Measurements from ENCODE around the gene PHYKPL.

Gene PHYKPL

DNA sequence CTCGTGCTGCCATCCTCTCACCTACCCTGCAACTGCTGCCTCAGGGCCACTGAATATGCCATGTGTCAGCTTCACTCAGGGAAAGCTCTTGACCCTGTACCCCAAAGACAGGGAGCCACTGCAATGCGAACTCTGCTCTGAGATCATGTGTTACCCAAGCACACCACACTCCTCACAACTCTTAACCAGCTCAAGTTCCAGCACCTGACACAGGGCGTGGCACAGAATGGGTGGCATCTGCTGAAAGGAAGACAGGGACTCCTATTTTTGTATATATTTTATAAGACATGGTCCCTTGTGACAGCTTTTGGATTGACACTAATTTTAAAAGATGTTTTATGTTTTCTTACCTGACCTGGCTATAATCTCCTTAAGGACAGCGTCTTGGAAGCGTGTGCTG, 10.7 kb downstream of the PHYKPL start:
- DNase-seq, result no peak

DNA sequence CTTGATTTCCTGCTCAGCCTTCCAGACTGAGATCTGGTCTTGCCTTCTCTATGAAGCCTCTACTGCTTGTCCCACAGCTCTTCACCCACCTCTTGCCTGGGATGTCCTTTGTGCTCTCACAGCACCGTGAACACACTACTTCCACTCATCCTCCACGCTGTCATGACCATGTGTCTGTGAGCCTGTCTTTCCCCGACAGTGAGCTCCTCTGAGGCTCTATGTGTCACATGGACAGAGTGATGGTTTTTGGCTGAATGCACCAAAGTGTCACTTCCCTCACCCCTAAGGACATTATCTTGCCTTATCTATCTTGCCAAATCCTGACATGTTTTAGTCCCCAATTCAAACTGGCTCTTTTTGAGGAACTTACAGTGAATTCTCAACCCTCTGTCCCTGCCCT, 11.3 kb downstream of the PHYKPL start:
- DNase-seq, result no peak

DNA sequence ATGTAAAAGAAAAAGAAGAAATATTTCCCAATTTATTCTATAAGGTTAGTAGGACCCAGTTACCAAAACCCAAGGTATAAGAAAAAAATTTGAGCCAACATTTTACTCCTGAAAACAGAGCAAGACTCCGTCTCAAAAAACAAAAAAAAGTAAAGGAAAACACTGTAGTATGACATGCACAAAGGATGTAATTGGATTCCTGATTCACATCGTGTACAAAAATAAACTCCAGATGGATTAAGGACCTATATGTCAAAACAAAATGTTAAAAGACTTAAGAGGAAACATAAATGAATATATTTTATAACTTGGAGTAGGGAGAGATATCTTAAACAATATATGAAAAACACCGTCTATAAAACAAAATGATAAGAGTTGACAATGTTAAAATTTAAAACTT, 13.8 kb downstream of the PHYKPL start:
- DNase-seq, result no peak

DNA sequence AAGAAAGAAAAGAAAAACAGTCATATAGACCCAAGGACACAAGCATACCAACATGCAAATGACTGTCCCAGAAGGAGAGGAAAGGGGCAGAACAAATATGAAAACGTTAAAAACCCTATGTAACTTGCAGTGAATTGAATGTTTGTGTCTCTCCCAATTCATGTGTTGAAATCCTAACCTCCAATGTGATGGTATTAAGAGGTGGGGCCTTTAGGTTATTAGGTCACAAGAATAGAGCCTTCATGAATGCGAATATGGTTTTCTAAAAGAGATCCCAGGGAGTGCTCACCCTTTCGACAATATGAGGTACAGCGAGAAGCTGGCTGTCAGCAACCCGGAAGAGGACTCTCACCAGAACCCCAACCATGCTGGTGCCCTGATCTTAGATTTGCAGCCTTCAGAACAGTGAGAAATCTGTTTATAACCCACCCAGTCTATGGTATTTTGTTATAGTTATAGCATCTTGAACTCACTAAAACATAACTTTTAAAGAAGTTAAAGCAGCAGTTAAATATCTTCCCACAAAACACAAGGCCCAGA, 14.3 kb downstream of the PHYKPL start:
- no peak for DNase-seq

DNA sequence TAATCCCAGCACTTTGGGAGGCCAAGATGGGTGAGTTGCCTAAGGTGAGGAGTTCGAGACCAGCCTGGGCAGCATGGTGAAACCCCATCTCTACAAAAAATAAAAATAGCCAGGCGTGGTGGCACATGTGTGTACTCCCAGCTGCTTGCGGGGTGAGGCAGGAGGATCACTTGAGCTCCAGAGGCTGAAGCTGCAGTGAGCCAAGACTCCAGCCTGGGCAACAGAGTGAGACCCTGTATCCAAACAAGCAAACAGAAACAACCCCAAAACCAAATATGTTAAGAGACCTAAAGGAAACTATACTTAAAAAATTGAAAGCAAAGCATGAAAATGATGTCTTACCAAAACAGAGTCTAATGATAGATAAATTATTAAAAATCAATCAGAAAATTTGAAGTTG, 15.8 kb downstream of the PHYKPL start:
- DNase-seq, result no peak

DNA sequence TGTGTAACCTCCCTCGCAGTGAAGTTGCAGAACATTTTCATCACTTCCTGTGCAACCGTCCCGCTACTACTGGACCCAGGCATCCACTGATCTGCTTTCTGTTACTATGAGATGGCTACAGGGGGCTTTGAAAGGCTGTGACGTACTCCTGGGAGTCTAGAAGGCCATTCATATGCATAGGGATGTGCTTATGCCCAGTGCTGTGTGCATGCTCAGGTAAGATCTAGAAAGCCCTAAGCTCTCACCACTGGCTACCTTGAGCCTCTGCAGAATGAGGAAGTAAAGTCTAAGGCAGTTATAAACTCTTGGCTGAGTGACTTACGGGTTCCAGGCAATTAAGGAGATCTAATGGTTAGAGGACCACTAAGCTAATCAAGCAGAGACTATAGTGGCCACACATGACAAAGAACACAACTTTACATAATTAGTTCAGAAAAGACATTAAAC, 16.5 kb downstream of the PHYKPL start:
- no peak for DNase-seq

DNA sequence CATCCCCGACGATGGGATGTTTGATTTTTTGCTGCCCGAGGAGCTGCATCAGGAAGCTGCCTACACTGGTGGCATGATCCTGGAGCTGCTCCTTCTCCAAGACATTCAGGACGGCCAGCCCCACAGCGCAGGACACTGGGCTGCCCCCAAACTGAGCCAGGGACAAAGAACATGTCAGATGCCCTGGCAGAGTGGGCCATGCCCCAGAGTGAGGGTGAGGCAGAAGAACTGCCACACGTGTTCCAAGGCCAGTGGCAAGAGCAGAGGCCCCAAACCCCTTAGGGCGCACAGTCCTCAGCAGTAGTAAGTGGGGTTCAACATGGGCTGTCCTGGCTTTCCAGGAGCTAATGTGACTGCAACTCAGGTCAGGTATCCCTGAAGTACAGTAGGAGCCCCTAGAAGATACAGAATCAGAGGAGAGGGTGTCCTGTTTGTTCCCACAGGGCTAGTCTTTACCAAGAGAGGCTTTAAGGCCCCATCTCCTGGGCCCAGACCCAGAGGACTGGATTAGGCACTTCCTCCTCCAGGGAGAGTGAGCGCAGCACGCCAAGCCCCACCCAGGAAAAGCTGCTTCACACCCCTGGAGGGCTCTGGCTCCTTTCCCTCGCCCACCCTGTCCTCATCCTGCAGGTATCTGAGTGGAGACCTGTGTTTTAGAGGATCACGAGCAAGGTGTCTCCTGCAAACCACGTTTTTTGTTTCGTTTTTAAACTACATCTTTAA, 17.2 kb downstream of the PHYKPL start:
- DNase-seq, result no peak

DNA sequence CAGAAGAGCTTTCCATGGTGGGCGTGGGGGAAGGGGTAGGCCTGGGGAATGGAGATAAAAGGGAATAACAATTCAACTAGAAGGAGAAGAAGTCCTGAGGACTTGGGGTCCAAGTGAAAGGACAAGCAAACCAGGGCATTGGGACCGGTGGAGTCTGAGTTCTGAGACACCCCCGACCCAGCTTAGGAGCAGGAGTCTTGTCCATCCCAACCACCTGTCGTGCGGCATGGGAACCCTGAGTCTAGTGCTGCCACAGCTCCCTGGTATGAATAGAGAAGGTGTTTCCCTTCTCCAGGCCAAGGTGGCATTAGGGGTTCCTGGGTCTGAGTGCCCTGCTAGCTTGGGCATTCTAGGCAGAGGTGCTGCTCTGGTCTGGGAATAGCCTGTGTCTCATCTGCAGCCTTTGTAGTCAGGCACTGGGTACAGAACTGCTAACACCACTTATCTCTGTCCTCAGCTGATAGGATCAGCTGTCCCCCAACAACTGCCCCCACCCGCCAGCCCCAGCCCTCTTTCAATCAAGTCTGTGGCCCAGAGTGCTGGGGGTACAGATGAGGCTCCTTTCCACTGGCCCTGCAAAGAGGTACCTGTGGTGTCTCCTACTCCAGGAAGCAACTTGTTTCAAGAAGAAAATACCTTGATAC, 18.3 kb downstream of the PHYKPL start:
- no peak for DNase-seq

DNA sequence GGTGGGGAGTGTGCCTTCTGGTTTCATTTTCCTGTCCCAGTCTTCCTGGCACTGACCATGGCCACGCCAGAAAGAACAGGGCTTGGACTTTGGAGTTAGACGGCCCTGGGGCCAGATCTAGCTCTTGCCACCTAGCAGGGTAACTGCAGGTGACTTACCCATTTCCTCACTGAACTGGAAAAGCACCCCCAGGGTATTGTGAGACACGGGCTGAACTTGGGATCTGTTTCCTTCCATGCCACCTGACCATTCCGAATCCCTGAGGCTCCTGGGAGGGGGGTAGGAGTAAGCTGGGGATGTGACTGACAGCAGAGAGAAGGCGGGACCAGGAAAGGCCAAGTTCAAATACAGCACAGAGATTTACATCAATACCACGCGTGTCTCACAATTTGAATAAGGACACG, 18.9 kb downstream of the PHYKPL start:
- DNase-seq, result no peak

DNA sequence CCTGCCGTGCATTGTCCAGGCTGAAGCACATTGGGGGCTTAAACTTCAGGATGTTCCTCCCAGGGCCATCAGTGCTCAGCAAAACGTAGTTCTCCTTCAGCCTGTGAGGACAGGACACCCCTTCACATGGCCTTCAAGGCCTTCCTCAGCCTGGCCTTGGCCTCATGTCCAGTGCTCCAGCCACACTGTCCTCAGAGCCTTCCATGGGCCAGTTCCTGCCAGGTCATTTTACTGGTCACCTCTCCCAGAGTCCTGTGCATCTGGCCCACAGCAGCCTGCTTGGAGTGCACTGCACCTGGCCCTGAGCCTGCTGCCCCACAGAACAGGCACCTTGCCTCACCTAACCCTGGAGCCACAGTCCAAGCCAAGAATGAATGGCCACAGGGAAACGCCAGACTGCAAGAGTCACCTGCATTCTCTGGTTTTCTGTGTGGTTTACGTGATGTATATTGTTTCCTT, 19.6 kb downstream of the PHYKPL start:
- no peak for DNase-seq

DNA sequence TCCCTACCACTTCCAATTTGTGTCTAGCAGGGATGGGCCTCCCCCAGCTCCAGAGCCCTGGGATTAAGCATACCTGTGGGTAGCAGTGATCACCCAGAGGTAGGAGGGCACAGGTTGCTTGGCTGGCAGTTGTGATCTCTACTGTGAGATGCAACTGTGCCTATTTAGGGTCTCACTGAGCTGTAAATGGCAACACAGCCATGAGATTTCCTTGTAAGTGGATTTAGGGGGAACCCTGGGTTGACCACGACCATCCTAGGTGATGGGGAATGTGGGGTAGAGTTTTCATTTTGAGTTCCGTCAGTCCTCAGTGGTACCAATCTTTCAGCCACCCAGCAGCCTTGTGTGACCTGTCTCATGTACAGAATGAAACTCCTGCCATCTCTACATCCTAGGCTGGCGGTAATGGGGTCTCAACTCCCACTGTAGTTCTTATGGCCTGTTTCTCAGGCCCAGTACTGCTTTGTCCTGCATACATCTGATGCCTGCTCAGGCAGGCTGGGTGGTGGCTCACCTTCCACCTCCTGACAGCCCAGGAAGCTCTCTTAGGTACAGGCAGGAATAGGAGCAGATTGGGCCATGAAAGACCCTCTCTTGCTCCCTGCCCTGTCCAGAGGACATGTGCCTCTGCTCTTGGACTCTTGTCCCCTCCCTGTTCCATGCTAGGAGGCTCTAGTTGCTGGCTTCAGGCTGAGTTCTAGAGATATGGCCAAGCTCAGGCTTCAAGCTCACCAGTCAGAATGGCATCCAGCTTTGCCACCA, 20.2 kb downstream of the PHYKPL start:
- no peak for DNase-seq

DNA sequence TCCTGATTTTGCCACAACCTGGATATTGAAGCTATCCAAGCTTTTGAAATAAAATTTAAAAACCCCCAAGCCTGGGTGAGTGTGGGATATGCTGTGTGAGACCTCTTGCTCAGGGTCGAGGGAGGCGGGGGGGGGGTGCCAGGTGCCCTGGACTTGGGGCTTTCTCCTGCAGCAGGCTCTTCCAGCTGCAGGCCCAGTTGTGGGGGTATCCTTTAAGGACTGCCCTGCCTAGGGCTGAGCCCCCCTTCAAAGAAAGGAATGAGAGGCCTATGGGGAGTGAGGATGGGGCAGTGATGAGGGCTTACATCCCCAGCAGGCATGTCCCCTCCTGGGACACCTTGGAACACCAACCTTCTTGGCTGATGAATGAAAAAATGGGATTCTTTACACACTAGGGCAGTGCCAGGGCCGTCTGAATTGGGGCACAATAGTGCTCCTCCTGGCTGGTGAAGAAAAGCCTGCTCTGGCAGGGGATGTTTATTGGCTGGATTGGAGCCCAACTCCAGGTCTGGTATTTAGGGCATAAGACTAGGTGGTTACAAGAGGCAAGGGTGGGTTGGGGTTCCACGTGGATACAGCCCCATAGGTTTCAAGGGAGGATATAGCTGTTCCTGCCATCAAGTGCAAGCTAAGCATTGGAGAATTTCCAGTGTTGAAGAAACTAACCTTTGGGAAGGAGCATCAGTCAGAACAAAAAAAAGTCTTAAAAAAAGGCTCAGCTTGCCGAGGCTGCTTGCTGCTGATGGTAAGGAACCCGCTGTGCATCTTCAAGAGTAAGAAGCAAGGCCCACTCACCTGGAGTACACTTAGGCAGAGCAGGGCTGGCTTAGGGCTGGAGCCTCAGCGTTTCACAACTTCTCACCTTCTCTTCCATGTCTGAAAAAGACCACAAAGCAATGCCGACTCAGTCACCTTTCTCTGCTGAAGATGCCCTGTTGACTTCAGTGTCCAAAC, 21.2 kb downstream of the PHYKPL start:
- DNase-seq, result no peak

DNA sequence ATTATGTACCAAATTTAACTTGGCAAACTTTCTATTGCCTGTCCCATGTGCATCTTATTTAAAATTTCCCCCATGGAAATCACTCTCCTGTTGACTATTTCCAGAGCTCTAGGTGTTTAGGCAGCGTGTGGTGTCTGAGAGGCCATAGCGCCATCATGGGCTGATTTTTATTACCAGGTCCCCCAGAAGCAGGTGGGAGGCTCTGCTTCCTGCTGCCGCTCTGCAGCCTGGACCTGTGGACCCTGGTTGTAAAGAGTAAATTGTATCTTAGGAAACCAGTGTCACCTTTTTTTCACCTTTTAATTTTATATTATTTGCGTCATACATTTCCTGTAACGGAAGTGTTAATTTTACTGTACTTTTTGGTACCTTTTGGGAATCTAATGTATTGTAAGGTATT, 21.9 kb downstream of the PHYKPL start:
- DNase-seq, result no peak

DNA sequence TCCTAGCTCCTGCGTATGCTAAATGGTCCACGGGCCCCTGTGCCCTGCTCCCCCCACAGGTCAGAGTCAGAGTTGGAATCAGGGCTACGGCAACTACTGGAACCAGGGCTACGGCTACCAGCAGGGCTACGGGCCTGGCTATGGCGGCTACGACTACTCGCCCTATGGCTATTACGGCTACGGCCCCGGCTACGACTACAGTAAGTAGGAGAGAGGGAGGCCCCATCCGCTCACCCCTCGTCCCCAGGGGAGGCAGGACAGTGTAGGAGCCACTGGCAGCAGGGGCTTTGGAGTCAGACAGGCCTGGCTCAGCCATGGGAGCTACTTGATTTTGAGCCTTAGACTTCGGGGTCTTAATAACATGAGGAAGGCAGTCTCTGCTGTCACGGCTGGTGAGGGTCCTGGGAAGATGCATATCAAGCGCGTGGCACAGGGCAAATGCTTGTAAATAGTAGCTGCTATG, 22.5 kb downstream of the PHYKPL start:
- no peak for DNase-seq

DNA sequence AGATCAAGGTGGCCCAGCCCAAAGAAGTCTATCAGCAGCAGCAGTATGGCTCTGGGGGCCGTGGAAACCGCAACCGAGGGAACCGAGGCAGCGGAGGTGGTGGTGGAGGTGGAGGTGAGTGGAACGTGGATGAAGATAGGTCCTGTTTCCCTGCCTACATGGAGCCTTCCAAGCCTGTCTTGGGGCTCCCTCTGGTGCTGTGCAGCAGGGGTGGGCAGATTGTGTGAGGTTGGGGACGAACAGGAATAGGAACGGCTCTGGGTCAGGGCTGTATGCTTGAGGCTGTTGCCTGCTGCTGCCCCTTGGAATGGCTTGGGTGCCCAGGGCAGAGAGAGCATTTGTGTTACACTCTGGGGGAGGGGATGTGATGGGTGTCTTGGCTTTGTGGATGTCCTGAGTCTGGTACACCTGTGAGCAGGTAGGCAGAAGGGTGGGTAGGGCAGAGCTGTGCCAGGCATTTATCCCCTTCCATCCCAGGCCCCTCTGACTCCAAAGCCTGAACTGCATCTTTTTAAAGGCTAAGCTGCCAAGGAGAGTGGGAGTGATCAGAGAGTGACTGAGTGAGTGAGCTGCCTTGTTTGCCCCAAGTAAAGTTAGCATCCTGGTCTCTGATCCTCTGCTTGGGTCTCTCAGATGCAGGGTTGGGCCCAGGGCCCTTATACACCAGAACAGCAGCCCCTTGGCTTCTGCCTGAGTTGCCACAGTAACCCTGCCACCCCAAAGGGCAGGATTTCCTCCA, 23.1 kb downstream of the PHYKPL start:
- DNase-seq, result no peak

DNA sequence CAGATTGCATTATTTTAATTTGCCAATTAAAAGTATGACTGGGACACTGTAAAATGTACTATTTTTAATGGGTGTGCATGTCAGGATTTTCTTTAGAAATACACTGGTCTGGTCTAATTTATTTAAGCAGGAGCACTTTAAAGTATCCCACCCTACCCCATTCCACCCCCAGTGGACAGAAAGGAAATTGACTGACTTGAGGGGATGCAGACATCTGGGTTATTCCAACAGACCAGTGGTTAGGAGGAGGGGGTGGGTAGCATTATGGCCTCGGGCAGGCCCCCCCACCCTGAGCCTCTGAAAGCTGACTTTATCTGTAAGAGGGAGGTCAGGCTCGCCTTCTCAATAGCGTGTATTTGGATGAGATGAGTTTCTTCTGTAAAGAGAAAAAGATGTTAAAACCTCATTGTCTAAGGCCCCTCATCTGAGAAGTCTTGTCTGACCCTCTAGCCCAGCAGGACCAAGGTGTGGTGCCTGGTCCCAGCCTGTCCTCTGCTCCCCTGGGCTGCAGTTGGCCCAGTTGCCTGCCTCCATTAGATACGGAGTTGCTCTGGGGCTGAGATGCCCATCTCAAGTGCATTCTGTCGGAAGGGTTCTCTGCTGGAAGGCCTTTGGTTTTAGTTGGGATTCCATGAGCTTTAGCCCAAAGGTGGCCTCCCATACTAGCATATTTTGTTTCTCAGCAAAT, 23.9 kb downstream of the PHYKPL start:
- no peak for DNase-seq

DNA sequence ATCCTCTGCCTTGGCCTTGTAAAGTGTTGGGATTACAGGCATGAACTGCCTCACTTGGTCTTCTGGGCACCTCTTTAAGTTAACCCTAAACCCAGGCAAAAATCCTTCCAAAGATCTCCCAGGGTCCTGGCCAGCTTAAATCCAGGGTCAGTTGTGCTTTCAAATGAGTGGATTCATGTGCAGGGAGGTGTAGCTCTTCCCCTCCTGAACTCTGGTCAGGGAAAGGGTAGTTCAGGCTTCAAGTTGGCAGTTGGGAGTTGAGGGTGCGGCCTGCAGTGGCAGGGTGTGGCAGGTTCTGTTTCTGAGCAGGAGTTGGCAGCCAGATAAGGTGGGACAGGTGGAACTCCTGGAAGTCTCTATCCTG, 24.7 kb downstream of the PHYKPL start:
- DNase-seq, result no peak

DNA sequence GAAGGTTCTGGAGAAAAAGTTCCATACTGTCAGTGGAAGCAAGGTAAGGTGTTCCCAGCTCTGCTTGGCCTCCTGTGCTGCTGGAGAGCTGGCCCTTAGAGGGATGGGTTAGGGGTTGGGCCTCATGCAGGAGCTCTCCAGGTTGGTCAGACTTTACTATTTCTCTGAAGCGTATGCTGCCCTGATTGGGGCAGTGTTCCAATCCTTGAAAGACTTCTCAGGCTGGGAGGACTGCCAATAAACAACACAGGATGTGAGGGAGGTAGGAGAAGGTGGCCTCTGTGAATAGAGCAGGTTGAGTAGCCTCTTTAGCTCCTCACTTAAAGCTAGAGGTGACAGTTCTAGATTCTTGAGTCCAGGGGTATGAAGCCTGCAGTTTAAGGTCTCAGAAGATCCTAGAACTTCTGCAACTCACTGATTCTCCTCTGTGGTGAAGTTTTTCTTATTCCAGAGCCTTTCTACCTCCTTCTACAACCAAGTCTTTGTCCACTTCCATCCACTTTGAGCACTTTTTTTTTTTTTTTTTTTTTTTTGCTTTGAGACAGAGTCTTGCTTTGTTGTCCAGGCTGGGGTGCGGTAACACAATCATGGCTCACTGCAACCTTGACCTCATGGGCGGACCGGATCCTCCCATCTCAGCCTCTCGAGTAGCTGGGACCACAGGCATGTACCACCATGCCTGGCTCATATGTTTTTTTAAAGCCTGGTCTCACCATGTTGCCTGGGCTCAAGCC, 25.3 kb downstream of the PHYKPL start:
- no peak for DNase-seq

DNA sequence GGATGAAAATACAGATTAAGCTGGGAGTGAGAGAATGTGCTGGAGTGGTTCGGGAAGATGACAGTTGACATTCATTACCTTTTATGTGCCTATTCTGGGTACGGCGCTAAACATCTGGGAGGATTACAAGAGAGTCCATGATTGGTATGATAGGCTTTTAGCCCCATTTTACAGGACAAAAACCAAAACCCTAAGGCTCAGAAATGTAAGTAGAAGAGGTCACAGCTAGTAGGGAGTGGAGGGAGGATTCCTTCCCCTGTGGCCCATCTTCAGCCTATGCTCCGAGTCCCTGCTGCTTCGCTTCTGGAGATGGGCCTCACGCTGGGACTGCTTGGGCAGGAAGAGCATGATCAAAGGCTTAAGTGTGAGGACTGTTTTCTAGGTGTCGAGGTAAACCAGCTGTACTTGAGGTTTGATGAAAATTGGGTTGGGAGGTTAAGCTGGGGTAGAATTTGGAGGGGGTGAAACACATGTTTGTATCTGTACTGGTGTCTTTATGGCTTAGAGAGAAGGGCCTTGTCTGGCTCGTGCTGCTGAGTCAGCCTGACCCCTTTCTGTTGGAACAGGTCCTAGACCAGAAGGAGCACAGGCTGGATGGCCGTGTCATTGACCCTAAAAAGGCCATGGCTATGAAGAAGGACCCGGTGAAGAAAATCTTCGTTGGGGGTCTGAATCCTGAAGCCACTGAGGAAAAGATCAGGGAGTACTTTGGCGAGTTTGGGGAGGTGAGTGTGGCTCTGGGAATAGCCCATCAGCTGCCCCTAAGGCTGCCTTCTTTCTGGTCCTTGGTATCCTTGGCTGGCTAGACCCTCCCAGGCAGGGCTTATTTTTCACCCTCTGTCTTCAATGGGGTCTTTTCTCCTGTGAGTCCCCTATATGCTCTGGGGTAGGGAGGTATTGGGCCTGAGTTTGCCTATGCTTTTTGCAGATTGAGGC, 26.2 kb downstream of the PHYKPL start:
- no peak for DNase-seq
